ENCODE data around the gene SEMA3B.
"Not testable (repeated sequence)": the region's sequence is repeated elsewhere in the genome, so short reads cannot be mapped to it uniquely, and the experiment has no call there.

Gene SEMA3B

DNA sequence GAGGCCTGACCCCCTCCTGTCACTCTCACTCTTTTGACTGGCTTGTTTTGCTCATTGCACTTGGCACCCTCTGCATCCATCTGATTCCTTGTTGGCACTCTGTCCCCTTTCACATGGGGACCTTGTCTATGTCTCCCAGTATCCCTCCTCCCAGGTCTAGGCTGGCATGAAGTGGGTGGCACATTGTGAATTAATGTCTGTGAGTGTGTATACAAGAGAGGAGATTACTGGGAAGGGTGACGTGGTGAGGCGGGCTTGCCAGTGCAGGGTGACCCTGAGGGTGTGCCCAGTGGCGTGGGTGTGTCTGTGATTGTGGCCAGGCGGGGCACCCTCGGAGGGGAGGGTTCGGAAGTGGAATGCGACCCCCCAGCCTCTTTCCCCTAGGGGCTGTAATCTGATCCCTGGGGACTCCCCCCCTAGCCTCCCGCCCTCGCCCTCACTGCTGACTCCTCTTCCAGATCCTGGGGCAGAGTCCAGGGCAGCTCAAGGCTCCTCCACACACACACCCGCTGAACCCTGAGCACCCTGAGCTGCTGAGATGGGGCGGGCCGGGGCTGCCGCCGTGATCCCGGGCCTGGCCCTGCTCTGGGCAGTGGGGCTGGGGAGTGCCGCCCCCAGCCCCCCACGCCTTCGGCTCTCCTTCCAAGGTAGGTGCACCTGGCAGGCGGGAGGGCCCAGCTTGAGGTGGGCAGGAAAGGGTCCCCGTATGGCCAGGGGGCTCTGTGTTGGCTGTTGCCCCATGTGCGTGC is at the start of gene SEMA3B:
Gene SEMA3B, plus strand, starts transcription at position 445 of the 749 bp plus-strand sequence. Its CDS starts 94 bp downstream, at position 539.
- no peak for DNase-seq (ENCODE audit: low read depth)
- H3K4me3 ChIP-seq (ENCODE audit: low read depth, low read length): peak within 1 kb of the TSS; percentile 53

DNA sequence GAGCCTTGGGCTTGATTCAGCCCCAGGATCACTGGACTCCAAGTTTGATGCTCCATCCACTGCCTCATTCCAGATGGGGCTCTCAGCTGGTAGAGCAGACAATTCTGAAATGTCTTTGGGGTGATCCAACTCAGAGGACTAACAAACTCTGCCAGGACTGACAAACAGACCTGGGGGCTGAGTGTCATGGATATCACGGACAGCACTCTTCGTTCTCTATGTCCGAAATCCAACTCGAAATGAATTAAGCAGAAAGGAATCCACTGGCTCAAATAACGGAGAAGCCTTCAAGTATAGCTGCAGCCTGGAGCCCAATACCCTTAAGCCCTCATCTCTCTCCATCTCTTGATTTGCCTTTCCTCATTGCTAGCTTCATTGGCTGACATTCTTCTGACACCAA is 49.7 kb upstream of the SEMA3B start:
- H3K4me3 ChIP-seq (ENCODE audit: low read depth, low read length): no peak overlapping the region
- DNase-seq (ENCODE audit: low read depth): no peak

DNA sequence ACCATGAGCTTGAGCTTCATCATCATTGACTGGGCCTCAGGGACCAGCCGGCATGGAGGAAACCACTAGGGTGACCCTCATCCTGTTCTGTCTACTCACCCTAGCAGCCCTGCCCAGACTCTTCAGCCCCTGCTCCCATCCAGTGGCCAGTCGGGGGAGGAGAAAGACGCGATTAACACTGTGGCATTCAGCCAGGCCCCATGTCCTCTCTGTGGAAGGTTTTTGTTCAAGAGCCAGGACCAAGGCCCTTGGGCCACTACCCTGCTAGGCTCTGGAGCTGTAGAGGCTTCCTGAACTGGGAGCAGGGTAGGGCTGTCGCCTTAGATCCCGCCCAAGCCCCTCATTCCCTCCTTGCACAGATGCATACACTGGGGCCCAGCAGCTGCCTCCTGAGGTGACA is 48.8 kb upstream of the SEMA3B start:
- H3K4me3 ChIP-seq (ENCODE audit: low read depth, low read length): no peak overlapping the region
- DNase-seq (ENCODE audit: low read depth): no peak

- H3K4me3 ChIP-seq (ENCODE audit: low read depth, low read length): no peak overlapping the region
- DNase-seq (ENCODE audit: low read depth): no peak
Measured at GRCh38 chr3:50221051-50221410, 47.9 kb upstream of the SEMA3B start.

GRCh38 chr3:50221411-50222168 is 47.4 kb upstream of the SEMA3B start:
- no peak overlapping the region for H3K4me3 ChIP-seq (ENCODE audit: low read depth, low read length)
- no peak for DNase-seq (ENCODE audit: low read depth)

DNA sequence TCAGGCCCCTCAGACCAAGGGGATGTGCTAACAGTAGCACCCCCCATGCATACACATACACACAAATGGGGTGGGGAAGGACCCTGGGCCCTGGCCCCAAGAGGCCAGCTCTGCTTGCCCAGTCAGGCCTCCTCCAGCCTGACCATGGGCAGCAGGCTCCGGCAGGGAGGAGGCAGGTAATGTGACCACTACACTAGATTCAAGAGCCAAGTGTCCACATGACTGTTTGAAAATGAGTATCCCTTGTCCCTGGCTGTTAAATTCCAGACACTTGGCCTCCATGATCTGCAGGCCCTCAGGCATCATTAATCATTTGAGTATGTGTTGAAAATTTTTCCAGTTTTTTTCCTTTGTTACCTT is 46.8 kb upstream of the SEMA3B start:
- DNase-seq (ENCODE audit: low read depth): no peak

DNA sequence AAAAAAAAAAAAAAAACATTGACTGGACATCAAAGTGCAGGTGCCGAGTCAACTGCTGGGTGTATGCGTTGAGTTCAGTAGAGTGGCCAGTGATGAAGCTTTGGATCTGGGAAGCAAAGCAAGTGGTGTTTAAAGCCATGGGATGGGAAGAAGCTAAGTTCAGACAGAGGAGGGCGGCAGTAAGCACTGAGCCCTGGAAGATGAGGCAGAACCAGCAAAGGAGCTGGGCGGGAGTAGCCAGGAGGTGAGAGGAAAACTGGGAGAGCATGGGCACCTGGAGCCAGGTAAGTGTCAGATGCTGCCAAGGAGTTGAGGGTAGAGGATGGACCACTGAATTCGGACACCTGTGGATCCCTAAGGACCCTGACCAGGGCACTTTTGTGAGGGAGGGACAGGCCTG is 44.3 kb upstream of the SEMA3B start:
- no peak overlapping the region for H3K4me3 ChIP-seq (ENCODE audit: low read depth, low read length)
- DNase-seq (ENCODE audit: low read depth): no peak

More for the DNA sequence above, 46.8 kb upstream of the SEMA3B start:
- H3K4me3 ChIP-seq (ENCODE audit: low read depth, low read length): no peak overlapping the region

DNA sequence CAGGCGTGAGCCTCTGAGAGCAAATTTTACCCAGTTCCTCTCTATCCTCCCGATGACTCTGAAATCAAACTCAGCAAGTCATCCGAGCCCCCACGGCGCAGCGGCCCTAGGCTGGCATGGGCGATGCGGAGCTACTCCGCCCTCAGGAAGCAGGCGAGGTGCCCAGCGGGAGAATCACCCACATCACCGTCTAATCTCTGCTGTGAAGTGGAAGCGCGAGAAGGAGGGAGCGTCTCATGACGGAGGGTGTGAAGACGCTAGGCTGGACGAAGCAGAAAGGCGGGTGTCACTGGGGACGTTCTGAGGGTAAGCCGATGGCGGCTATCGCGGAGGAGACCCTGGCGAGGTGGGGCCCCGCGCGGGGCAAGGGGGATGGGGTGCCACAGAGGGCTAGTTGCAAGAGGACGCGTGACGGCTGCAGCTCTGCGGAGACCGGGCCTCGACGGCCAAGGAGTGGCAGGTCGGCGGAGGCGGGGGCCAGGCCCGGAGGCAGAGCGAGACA is 42.0 kb upstream of the SEMA3B start:
- H3K4me3 ChIP-seq (ENCODE audit: low read depth, low read length): peak overlapping the region; percentile 77
- DNase-seq (ENCODE audit: low read depth): no peak

GRCh38 chr3:50227390-50228183 is 41.4 kb upstream of the SEMA3B start:
- DNase-seq (ENCODE audit: low read depth): no peak
- peak overlapping the region; percentile 77 for H3K4me3 ChIP-seq (ENCODE audit: low read depth, low read length)

- not testable (repeated sequence) for DNase-seq (ENCODE audit: low read depth)
- peak overlapping the region; percentile 77 for H3K4me3 ChIP-seq (ENCODE audit: low read depth, low read length)
Measured at GRCh38 chr3:50228184-50228763, 40.7 kb upstream of the SEMA3B start.

DNA sequence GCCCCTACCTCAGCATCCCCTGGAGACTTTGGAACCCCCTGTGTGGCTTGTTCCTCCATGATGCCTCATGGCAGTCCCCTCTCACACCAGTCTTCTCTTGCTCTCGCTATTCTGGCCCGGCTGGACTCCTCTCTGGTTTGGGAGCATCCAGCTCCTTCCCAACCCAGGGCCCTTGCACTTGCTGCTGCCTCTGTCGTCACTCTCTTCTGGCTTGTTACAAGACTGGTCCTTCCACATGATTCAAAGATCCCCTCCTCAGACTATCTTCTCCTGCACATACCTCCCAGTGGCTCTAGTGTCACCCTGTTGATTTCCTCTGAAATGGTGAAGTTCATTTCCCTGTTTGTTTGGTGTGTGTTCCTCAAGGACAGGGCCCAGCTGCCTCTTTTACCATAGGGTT is 39.5 kb upstream of the SEMA3B start:
- no peak overlapping the region for H3K4me3 ChIP-seq (ENCODE audit: low read depth, low read length)
- DNase-seq (ENCODE audit: low read depth): no peak

- H3K4me3 ChIP-seq (ENCODE audit: low read depth, low read length): no peak overlapping the region
- DNase-seq (ENCODE audit: low read depth): no peak
Measured at GRCh38 chr3:50230104-50230793, 38.7 kb upstream of the SEMA3B start.

DNA sequence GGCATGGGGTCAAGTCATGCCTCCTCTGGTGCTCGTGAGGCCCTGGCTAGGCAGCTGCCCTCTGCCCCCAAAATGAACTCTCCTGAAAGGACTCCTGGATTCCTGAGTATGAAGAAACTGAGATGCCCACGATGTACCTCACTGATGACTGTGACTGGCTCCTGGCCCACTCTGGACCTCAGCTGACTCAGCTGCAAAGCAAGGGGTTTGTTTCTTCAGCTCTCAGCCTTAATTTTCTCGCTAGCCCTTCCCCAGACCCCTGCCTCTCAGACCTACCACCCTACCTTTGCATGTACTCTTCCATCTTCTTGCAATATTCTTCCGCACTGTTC is 38.2 kb upstream of the SEMA3B start:
- no peak for DNase-seq (ENCODE audit: low read depth)
- H3K4me3 ChIP-seq (ENCODE audit: low read depth, low read length): no peak overlapping the region

DNA sequence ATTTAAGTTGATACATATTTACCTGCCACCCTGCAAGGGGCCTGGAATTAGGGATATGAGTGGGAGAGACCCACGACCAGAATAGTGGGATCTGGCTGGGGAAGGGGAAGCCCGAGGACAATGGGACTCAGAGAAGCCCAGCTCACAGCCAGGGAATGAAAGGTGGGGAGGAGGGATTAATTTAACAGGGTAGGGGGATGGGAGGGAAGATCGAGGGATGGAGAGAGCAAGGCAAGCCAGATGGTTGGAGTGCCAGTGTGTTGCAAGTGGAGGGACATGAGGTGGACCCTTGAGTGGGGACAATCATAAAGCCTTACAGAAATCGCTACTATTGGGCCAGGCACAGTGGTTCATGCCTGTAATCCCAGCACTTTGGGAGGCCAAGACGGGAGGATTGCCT is 37.4 kb upstream of the SEMA3B start:
- H3K4me3 ChIP-seq (ENCODE audit: low read depth, low read length): no peak overlapping the region

DNA sequence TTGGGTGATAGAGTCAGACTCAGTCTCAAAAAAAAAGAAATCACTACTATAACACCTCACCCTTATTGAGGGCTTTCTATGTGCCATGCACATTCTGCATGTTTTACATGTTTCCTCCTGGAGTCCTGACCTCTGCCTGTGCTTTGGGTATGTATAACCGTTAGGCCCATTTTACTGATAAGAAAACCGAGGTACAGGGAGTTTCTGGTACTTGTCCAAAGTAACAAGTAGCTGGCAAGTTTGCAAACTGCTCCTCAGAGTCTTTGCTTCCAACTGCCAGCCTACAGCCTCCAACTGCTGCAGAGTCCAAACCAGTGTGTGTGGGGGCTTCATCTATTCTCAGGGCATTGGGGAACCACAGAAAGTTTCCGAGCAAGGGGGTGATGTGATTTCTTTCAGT is 36.6 kb upstream of the SEMA3B start:
- no peak overlapping the region for H3K4me3 ChIP-seq (ENCODE audit: low read depth, low read length)
- no peak for DNase-seq (ENCODE audit: low read depth)

More for the DNA sequence above, 37.4 kb upstream of the SEMA3B start:
- no peak for DNase-seq (ENCODE audit: low read depth)

DNA sequence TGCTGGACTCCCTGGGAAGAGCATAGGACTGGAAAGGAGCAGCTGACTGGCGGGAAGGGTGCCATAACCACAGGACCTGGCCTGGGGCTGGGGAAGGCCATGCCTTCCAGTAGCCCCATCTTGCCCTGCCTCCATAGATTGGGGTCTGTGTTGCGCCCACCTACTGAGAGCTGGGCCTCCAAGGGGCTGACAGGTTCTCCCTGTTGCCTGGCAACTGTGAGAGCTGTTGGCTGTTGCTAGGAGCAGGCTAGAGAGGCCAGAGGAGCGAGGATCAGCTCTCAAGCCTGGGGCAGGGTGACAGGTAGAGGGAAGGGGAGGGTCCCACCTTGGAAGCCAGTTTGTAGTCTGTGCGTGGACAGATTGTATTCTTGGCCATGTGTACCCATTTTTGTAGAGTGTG is 35.8 kb upstream of the SEMA3B start:
- no peak for DNase-seq (ENCODE audit: low read depth)
- no peak overlapping the region for H3K4me3 ChIP-seq (ENCODE audit: low read depth, low read length)

DNA sequence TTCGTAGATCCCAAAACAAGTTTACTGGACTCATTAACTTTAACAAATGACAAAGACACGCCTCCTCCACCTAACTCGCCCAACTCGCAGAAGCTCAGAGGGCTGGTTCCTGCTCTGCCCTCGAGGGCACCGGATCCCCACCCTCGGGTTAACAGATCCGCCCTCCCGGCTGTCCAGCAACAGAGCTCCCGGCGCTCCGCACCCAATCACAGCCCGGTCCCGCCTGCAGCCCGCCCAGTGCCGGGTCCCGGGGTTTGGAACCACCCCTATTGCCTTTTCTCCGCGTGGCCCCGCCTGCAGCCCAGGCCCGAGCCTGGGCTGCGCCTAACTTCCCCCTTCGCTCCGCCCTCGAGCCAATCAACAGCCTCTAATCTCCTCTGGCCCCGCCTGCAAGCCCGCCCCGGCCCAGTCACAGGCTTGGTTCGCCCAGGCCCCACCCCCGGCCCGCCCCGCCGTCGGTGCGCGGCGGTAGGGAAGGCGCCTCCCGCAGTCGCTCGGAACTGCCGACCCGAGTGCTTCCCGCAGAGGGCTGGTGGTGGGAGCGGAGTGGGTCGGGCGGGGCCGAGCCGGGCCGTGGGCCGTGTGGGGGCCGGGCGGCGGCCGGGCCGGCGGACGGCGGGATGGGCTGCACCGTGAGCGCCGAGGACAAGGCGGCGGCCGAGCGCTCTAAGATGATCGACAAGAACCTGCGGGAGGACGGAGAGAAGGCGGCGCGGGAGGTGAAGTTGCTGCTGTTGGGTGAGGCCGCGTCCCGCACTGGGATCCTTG is 33.0 kb upstream of the SEMA3B start, which contains the start of gene GNAI2:
Gene GNAI2, plus strand, starts transcription at position 489 of the 768 bp plus-strand sequence. Its CDS starts 132 bp downstream, at position 621.
- peak; percentile 92 for DNase-seq (ENCODE audit: low read depth)
- peak within 1 kb of the TSS; percentile 81 for H3K4me3 ChIP-seq (ENCODE audit: low read depth, low read length)

GRCh38 chr3:50236484-50237132 is 32.3 kb upstream of the SEMA3B start:
- no peak for DNase-seq (ENCODE audit: low read depth)
- H3K4me3 ChIP-seq (ENCODE audit: low read depth, low read length): peak overlapping the region; percentile 81
